Measurements from ENCODE around the gene BRME1.

The BRME1 gene

DNA sequence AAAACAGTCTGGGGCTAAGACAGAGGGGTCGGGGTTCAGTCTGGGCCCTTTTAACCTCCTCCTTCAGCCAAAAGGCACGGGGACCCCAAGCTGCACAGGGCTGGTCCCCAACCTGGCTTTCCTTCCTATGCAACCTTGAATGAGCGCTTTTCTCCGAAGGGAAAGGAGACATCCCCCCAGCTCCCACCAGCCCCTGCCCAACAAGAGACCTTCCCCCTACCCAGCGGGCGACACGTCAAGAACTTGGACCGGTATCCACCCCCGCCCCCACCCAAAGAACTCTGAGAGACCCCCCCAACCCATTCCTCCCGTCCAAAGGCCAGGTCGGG, 64.0 kb downstream of the BRME1 start:
- Mint-ChIP-seq H3K9me3 (no peaks in the 10 kb centered on the region), H3K36me3 (ENCODE audit: insufficient read depth) (peaks cover 84% of the 10 kb centered on the region), H3K4me3 (peak overlapping the region; percentile 89), H3K27me3 (no peaks in the 10 kb centered on the region), H3K4me1 (peaks cover 73% of the 10 kb centered on the region), H3K27ac (ENCODE audit: low read depth) (peak overlapping the region; percentile 100)
- ATAC-seq (replicated peaks; ENCODE audit: extremely low read depth, poor library complexity, severe bottlenecking) (no peak), DNase-seq (ENCODE audit: low spot score in 2 of 2) (no peak)

DNA sequence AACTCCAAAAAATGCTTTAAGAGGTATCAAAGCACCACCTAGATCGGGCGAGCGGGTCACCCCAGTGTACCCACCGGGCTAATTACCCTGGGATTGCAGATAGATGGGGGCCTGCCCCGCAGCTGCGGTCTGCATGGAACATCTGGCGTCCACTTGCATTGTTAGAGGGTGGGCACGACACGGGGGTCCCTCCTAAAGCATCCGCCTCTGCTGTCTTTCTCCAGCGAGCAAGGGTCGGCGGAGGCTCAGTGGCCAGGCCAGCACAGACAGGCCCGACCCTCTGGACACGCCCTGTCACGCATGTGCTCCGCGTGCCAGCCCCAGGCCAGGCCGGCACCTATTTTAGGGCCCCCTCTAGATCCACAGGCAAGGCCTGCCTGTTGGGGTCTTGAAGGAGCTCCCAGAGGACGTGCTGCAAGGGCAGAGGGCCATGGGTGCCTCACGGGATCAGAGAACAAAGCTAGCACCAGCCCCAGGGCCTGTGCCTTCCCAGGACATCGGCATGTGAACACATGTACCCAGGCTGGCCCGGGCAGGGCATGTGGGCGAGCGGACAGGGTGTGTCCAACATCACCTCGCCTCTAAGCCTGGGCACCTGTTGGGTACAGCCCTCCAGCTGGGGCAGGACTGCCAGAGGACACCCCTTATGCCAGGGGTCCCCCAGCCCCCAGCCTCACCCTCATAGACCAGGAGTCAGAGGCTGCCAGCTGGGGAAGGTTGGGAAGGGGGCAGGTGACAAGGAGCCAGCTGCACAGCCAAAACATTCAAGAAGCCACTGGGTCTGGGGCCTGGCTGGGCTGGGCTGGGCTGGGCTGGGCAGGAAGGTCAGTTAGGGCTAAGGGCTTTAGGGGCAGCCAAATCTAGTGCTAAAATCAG, 64.6 kb downstream of the BRME1 start:
- Mint-ChIP-seq H3K27ac (ENCODE audit: low read depth) (peak overlapping the region; percentile 100), H3K36me3 (ENCODE audit: insufficient read depth) (peaks cover 84% of the 10 kb centered on the region), H3K4me1 (peaks cover 73% of the 10 kb centered on the region), H3K27me3 (no peaks in the 10 kb centered on the region), H3K4me3 (peak overlapping the region; percentile 89), H3K9me3 (no peaks in the 10 kb centered on the region)
- ATAC-seq (replicated peaks; ENCODE audit: extremely low read depth, poor library complexity, severe bottlenecking) = no peak
- DNase-seq (ENCODE audit: low spot score in 2 of 2) = peak; percentile 57 to 64

DNA sequence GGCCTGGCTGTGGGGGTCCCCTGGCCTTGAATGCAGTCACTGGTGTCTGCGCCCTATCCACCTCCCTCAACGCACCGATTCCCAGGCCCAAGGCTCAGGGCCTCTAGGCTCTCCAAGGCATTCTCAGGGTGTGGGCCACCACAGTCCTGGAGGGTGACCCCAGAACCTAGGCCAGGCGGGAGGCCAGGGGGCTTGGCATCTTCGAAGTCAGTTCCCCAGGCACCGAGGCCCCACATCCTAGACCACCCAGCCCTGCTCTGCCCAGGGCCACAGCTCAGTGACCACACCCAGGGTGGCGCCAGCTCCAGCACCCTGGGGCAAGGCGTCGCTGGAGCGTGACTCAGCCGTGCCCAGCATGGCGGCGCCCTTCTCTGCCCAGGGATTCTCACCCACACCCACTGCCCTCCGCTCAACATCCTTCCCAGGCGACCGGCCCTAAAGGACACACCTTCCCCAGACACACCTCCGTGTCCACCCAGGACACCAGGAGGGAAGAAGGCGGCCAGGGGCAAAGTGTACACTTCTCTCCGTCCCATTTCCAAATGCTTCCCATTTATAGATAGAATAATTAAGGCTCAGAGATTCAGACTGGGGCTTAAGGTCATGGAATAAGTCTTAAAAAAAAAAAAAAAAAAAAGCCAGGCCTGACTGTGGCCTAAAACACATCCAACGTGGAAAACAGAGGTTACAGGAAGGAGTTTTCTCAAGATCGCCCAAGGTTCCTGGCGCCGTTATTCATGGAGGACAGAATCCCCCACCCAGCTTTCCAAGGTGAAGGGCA, 65.4 kb downstream of the BRME1 start:
- DNase-seq (ENCODE audit: low spot score in 2 of 2) (peak in 1 of 2 donors; percentile 58), ATAC-seq (replicated peaks; ENCODE audit: extremely low read depth, poor library complexity, severe bottlenecking) (peak; percentile 2)
- H3K27ac Mint-ChIP-seq (ENCODE audit: low read depth) = peak overlapping the region; percentile 100
- peaks cover 86% of the 10 kb centered on the region for H3K36me3 Mint-ChIP-seq (ENCODE audit: insufficient read depth)
- peak overlapping the region; percentile 89 for H3K4me3 Mint-ChIP-seq
- peaks cover 72% of the 10 kb centered on the region for H3K4me1 Mint-ChIP-seq
- no peaks in the 10 kb centered on the region for H3K9me3 Mint-ChIP-seq
- H3K27me3 Mint-ChIP-seq = no peaks in the 10 kb centered on the region

DNA sequence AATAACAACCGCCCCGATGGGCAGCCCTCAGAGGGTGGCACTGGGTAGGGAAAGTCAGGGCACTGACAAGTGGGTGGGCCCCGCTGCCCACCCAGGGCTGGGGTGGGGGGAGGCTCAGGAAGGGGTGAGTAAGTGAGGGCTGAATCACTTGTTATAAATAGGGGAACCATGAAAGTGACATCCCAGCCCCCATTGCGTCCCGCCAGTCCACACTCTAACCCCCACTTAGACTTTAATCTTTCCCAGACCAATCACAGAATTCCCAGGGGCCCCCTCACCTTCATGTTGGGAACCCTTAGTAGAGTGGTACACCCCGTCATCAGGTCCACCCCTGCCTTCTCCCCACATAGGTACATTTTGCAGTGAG, 66.0 kb downstream of the BRME1 start:
- ATAC-seq (replicated peaks; ENCODE audit: extremely low read depth, poor library complexity, severe bottlenecking) (peak; percentile 3), DNase-seq (ENCODE audit: low spot score in 2 of 2) (no peak)
- no peaks in the 10 kb centered on the region for H3K9me3 Mint-ChIP-seq
- H3K27ac Mint-ChIP-seq (ENCODE audit: low read depth) = peak overlapping the region; percentile 100
- H3K4me1 Mint-ChIP-seq = peaks cover 66% of the 10 kb centered on the region
- no peaks in the 10 kb centered on the region for H3K27me3 Mint-ChIP-seq
- peak overlapping the region; percentile 89 for H3K4me3 Mint-ChIP-seq
- peaks cover 89% of the 10 kb centered on the region for H3K36me3 Mint-ChIP-seq (ENCODE audit: insufficient read depth)

DNA sequence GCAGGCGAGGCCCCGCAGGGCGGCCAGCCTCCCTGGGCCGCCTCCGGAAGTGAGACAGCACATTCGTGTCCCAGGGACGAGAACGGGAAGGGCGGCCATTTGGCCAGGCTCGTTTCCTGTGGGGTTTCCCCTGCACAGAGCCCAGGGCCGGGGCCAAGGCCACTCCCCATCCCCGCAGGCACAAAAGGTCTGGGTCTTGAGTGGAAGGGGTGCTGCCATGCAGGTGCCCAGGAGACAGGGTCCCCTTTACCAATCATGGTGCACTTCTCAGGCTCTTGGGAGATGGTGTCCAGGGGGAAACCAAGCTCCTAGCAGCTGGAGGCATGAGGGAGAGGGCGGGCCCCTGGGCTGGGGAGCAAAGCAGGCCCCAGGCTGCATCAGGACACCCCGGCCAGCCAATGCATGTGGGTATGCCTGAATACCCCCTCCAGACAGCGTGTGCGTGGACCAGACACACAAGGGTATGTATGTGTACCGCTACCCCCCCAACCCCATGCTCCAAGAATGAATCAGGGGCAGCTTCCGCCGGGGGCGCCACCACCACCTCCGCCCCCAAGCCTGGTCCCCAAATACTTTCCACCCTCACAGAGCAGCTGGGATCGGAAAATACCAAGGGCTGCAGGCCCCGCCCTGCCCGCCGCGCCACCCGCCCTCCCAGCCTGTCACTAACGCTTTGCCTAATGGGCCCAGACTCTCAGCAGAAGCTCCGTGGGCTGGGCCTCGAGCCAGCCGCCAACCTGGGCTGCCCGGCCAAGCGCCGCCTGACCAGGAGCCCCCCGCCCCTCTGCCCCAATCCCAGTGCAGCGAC, 66.6 kb downstream of the BRME1 start:
- ATAC-seq (replicated peaks; ENCODE audit: extremely low read depth, poor library complexity, severe bottlenecking) = peak; percentile 29

DNA sequence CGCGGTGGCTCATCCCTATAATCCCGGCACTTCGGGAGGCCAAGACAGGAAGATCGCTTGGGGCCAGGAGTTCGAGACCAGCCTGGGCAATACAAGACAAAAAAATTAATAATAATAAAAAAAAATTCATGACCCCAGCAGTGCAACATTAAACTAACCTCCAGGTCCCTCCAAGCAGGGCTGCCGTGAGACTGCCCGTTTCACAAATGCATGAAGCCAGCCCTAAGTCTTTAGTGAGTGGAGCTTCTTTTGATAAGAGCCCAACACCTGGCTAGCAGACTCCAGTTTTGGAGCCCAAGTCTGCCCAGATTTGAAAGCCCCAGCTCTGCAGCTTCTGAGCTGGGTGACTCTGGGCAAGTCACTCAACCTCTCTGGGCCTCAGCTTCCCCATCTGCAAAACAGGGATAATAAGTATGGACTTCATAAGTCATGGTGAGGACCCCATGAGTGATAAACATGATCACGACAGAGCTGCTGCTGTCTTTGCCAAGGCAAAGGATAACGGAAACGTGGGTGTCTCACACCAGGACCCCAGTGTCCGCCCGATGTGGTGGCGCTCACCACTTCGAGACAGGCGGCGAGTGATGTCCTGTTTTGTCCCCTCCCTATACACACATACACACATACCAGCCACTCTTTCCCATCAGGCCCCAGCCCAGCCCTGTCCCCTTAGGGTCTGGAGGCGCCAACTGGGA, 67.3 kb downstream of the BRME1 start:
- ATAC-seq (replicated peaks; ENCODE audit: extremely low read depth, poor library complexity, severe bottlenecking) (peak; percentile 3), DNase-seq (ENCODE audit: low spot score in 2 of 2) (no peak)
- peaks cover 96% of the 10 kb centered on the region for H3K36me3 Mint-ChIP-seq (ENCODE audit: insufficient read depth)
- peak overlapping the region; percentile 100 for H3K27ac Mint-ChIP-seq (ENCODE audit: low read depth)
- no peaks in the 10 kb centered on the region for H3K27me3 Mint-ChIP-seq
- H3K4me3 Mint-ChIP-seq = peak overlapping the region; percentile 89
- peaks cover 69% of the 10 kb centered on the region for H3K4me1 Mint-ChIP-seq
- H3K9me3 Mint-ChIP-seq = no peaks in the 10 kb centered on the region

More for the DNA sequence above, 66.6 kb downstream of the BRME1 start:
- H3K27me3 Mint-ChIP-seq = no peaks in the 10 kb centered on the region
- peak overlapping the region; percentile 100 for H3K27ac Mint-ChIP-seq (ENCODE audit: low read depth)
- peaks cover 94% of the 10 kb centered on the region for H3K36me3 Mint-ChIP-seq (ENCODE audit: insufficient read depth)
- H3K4me1 Mint-ChIP-seq = peaks cover 64% of the 10 kb centered on the region
- DNase-seq (ENCODE audit: low spot score in 2 of 2) = peak; percentile 67 to 80
- peak overlapping the region; percentile 89 for H3K4me3 Mint-ChIP-seq
- H3K9me3 Mint-ChIP-seq = no peaks in the 10 kb centered on the region

DNA sequence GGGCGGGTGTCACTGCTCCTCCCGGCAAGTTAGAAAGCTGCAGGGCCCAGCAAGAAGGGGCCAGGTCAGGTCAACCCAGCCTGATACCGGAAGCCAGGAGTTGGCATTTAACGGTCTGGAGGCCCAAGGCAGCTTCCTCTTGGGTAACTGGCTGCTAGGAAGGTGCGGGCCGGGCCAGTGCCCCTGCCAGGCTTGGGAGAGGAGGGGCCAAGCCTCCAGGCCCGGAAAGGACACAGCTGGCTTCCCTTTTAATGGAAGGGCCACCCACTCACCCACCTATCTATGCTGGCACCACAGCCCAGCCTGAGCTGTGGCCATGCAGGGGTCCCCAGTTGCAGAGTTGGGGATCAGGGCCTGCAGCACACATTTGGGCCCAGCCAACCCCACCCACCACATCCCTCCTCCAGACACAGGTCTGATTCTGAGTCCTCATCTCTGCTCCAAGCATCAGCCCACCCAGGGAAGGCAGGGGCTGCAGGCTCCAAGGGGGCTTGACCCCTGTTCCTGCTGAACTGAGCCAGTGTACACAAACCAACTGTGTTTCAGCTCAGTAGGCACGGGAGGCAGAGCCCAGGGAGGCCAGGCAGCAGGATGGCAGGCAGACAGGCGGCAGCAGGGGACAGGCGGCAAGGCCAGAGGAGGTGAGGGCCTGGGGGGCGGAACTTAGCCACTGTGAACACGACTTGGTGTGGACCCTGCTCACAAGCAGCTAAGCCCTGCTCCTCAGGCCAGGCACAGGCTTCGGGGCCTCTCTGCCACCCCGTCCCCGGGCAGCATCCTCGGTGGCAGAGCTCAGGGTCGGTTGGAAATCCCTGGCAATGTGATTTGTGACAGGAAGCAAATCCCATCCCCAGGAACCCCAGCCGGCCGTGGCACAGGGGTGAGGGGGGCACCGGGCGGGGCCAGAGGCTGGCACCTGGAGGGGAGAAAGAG, 69.9 kb downstream of the BRME1 start:
- DNase-seq (ENCODE audit: low spot score in 2 of 2) (peak in 1 of 2 donors; percentile 33), ATAC-seq (replicated peaks; ENCODE audit: extremely low read depth, poor library complexity, severe bottlenecking) (no peak)
- H3K36me3 Mint-ChIP-seq (ENCODE audit: insufficient read depth) = peaks cover 96% of the 10 kb centered on the region
- no peaks in the 10 kb centered on the region for H3K9me3 Mint-ChIP-seq
- peak overlapping the region; percentile 89 for H3K4me3 Mint-ChIP-seq
- H3K27me3 Mint-ChIP-seq = no peaks in the 10 kb centered on the region
- peak overlapping the region; percentile 100 for H3K27ac Mint-ChIP-seq (ENCODE audit: low read depth)
- H3K4me1 Mint-ChIP-seq = peaks cover 76% of the 10 kb centered on the region

DNA sequence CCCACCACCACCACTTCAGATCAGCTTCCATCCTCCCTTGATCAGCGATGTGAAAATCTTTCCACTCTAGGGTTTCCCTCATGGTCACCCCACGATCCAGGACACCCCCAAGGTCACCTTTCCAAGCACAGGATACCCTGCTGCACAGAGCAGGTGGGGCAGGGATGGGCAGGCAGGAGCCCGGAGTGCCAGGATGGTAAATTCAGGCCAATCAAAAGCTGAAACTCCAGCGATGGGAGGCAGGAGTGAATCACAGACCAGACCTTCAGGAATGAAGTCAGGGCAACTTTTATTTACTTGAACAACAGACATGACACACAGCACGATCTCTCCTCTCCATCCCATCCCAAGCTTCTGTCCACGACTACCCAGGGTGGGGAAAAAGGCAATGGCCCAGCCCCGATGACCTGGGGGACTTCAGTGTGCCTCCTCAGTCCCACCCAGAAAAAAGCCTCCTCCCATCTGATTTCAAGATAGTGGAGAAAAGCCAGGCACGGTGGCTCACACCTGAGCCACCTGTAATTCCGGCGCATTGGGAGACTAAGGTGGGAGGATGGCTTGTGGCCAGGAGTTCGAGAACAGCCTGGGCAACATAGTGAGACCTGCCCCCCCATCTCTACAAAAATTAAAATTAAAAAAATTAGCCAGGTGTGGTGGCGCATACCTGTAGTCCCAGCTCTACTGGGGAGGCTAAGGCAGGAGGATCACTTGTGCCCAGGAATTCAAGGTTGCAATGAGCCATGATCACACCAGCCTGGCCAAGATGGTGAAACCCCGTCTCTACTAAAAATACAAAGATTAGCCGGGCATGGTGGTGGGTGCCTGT, 71.5 kb downstream of the BRME1 start:
- Mint-ChIP-seq H3K36me3 (ENCODE audit: insufficient read depth) (peaks cover 84% of the 10 kb centered on the region), H3K27ac (ENCODE audit: low read depth) (peak overlapping the region; percentile 100), H3K4me1 (peaks cover 66% of the 10 kb centered on the region), H3K27me3 (no peaks in the 10 kb centered on the region), H3K4me3 (peak overlapping the region; percentile 89), H3K9me3 (no peaks in the 10 kb centered on the region)
- DNase-seq (ENCODE audit: low spot score in 2 of 2) (no peak), ATAC-seq (replicated peaks; ENCODE audit: extremely low read depth, poor library complexity, severe bottlenecking) (no peak)

DNA sequence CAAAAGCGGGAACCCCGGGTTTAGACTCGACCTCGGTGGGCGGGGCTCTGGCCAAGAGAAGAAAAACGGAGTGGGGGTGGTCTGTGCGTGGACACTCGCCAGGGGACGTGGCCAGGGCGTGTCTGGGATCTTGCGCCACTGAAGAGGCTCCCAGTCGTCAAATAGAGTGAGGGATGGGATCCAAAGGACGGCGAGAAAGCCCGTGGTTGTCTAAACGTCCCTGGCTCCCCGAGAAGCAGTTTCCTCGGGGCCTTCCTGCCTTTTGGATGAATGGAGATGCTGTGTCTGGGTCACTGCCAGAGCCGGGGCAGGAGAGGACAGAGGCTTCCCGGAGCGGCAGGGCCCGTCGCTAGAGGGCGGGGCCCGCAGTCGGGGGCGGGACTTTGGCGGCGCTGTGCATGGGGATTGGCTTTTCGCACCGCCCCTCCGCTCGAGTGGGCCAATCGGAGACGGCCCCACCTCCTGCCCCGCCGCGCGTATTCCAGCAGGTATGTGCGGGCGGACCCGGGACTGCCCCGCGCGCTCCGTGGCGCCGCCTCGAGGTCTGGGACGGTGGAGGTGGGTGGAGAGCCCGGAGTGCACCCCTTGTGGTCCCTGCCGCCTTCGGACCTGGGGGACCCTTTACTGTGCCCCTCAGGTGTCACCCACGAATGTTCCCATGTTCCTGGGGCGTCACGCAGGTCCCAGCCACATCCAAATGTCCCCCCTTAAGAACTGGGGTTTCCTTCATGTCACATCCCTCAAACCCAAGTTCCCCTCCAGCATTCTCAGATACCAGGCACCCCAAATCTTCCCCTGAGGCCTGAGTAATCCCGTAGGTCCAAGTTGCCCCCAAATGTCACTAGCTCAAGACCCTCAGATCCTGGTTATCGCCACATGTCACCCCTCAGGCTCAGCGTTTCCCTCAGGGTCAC, 72.3 kb downstream of the BRME1 start:
- peak overlapping the region; percentile 100 for H3K27ac Mint-ChIP-seq (ENCODE audit: low read depth)
- peaks cover 57% of the 10 kb centered on the region for H3K4me1 Mint-ChIP-seq
- H3K27me3 Mint-ChIP-seq = no peaks in the 10 kb centered on the region
- ATAC-seq (replicated peaks; ENCODE audit: extremely low read depth, poor library complexity, severe bottlenecking) (peak; percentile 63), DNase-seq (ENCODE audit: low spot score in 2 of 2) (peak; percentile 89 to 93)
- peak overlapping the region; percentile 89 for H3K4me3 Mint-ChIP-seq
- H3K36me3 Mint-ChIP-seq (ENCODE audit: insufficient read depth) = peaks cover 75% of the 10 kb centered on the region
- H3K9me3 Mint-ChIP-seq = no peaks in the 10 kb centered on the region
